Measurements from ENCODE around the gene MARVELD2.
"Not testable (repeated sequence)": the region's sequence is repeated elsewhere in the genome, so short reads cannot be mapped to it uniquely, and the experiment has no call there.

Gene MARVELD2

DNA sequence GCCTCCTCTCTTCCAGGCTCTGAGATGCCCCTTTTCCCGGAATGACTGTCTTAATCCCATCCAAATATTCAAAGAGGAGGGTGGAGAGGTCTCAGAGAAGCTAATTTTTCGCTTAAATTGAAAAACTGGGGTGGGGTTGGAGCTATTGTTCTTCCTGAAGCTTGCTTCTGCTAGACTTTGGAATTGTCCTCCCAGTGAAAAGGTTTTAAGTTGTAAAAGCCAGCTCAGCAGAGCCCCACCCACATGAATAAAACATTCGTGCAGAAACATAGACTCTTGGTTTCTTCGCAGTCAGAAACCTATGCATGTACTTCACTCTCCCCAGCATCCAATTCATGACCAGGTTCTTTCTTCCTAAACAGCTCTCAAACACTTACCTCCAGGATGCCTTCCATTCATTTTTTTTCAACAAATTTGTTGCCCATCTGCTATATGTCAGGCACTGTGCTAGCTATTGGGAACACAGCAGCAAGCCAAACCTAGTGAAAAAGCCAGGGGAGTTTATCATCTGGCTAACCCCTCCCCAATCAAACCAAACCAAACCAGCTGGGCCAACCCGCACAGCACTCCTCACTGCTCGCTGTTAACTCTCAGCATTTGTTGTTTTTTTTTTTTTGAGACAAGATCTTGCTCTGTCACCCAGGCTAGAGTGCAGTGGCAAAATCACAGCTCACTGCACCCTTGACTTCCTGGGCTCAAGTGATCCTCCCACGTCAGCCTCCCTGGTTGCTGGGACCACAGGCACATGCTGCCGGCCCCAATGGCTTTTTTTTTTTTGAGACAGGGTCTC, 39.7 kb downstream of the MARVELD2 start:
- H3K27me3 ChIP-seq (ENCODE audit: control insufficient read depth, insufficient read depth, low read length) = no peaks in the 10 kb centered on the region
- H3K4me1 ChIP-seq (ENCODE audit: control insufficient read depth, insufficient read depth, low read length) = no peaks in the 10 kb centered on the region
- no peak overlapping the region for H3K9ac ChIP-seq (ENCODE audit: low read length)
- no peak overlapping the region for H3K27ac ChIP-seq (ENCODE audit: low read depth, low read length)
- H3K4me3 ChIP-seq (ENCODE audit: low read length) = no peak overlapping the region
- no peaks in the 10 kb centered on the region for H3K36me3 ChIP-seq (ENCODE audit: control insufficient read depth, insufficient read depth, low read length)

DNA sequence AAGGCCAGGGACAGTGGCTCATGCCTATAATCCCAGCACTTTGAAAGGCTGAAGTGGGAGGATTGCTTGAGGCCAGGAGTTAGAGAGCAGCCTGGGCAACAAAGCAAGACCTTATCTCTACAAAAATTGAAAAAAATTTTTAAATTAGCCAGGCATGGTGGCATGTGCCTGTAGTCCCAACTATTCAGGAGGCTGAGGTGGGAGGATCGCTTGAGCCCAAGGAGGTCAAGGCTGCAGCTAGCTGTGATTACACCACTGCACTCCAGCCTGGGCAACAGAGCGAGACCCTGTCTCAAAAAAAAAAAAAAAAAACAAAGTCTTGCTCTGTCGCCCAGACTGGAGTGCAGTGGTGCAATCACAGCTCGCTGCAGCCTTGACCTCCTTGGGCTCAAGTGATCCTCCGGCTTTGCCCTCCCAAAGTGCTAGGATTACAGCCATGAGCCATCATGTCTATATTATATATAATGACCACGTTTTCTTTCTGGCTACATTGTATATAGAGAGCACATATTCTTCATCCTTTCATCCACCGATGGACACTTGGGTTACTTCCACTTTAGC, 40.6 kb downstream of the MARVELD2 start:
- not testable (repeated sequence) for H3K9ac ChIP-seq (ENCODE audit: low read length); H3K4me3 ChIP-seq (ENCODE audit: low read length); H3K27ac ChIP-seq (ENCODE audit: low read depth, low read length)

DNA sequence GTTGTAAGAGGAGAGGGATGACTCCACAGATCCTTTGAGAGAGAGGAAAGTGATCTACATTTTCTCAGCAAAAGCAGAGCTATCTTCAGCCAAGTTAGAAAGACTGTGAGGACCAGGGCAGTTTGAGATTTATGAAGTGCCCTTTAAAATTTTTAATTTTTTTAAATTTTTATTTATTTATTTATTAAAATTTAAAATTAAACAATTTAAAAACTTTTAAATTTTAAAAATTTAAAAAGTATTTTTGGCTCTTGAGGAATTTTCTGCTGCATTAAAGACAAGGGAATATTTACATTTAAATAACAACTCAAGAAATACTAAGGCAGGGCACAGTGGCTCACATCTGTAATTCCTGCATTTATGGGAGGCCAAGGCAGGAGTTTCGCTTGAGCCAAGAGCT, 47.3 kb downstream of the MARVELD2 start:
- Histone ChIP-seq H3K27me3 (ENCODE audit: control insufficient read depth, insufficient read depth, low read length) (no peaks in the 10 kb centered on the region), H3K4me1 (ENCODE audit: control insufficient read depth, insufficient read depth, low read length) (no peaks in the 10 kb centered on the region), H3K9ac (ENCODE audit: low read length) (no peak overlapping the region), H3K27ac (ENCODE audit: low read depth, low read length) (no peak overlapping the region), H3K36me3 (ENCODE audit: control insufficient read depth, insufficient read depth, low read length) (no peaks in the 10 kb centered on the region), H3K4me3 (ENCODE audit: low read length) (no peak overlapping the region)

More for the DNA sequence above, 40.6 kb downstream of the MARVELD2 start:
- not testable (repeated sequence) for H3K4me1 ChIP-seq (ENCODE audit: control insufficient read depth, insufficient read depth, low read length); H3K27me3 ChIP-seq (ENCODE audit: control insufficient read depth, insufficient read depth, low read length); H3K36me3 ChIP-seq (ENCODE audit: control insufficient read depth, insufficient read depth, low read length)

DNA sequence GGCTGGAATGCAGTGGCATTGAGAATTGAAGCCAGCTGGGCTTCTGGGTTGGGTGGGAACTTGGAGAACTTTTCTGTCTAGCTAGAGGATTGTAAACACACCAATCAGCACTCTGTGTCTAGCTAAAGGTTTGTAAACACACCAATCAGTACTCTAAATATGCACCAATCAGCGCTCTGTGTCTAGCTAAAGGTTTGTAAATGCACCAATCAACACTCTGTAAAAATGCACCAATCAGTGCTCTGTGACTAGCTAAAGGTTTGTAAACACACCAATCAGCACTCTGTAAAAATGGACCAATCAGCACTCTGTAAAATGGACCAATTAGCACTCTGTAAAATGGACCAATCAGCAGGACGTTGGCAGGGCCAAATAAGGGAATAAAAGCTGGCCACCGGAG, 51.5 kb downstream of the MARVELD2 start:
- not testable (repeated sequence) for H3K4me1 ChIP-seq (ENCODE audit: control insufficient read depth, insufficient read depth, low read length); H3K36me3 ChIP-seq (ENCODE audit: control insufficient read depth, insufficient read depth, low read length); H3K4me3 ChIP-seq (ENCODE audit: low read length); H3K27me3 ChIP-seq (ENCODE audit: control insufficient read depth, insufficient read depth, low read length); H3K9ac ChIP-seq (ENCODE audit: low read length); H3K27ac ChIP-seq (ENCODE audit: low read depth, low read length)

DNA sequence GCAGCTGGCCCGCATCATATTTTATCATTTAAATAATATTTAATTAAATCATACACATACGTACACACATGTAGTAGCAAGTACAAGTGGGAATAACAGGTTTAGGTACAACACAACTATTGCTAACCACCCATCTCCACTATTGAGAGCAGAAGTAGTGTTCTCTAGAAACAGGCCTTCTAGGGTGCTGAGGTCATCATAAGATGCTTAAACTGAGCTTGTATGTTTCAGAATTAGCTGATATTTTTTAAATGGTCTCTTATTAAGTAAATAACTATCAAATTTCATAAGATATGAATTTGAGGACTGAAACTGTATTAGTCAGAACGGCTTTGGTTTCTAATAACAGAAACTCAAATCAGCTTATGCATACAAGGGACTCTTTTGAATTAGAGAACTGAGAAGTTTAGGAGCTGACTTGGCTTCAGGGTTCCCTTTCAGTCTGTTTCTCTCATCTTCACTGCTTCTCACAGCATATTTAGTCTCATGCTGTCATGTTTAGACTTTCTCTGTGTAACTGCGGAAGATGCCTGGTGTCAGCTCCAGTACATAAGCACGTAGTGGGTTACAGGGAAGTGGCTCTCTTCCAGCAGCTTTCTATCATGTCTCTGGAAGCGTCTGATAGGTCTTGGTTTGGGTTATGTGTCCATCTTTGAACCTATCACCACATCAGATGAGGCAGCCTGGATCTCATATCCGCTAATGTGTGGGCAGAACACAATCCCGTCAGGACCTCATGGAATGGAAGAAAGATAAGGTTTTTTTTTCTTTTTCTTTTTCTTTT, 52.7 kb downstream of the MARVELD2 start:
- H3K27ac ChIP-seq (ENCODE audit: low read depth, low read length) = no peak overlapping the region
- no peak overlapping the region for H3K9ac ChIP-seq (ENCODE audit: low read length)
- H3K4me1 ChIP-seq (ENCODE audit: control insufficient read depth, insufficient read depth, low read length) = no peaks in the 10 kb centered on the region
- H3K36me3 ChIP-seq (ENCODE audit: control insufficient read depth, insufficient read depth, low read length) = no peaks in the 10 kb centered on the region
- no peak overlapping the region for H3K4me3 ChIP-seq (ENCODE audit: low read length)
- H3K27me3 ChIP-seq (ENCODE audit: control insufficient read depth, insufficient read depth, low read length) = no peaks in the 10 kb centered on the region

DNA sequence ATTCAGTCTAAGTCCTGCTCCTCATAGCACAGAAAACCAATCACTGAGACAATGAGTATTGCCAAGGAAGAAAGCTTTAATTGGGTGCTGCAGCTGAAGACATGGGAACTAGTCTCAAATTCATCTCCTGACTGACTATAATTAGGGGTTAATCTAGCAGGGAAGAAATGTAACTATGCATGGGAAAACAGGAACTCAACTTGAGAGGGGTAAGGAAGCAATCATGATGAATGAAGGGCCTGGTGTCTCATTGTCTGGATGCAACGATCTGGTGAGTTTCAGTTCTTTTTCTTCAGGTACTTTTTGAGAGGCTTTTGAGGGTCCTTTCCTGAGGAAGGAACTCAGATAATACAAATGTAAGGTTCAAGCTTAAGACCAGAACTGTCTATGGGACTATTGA, 53.7 kb downstream of the MARVELD2 start:
- no peaks in the 10 kb centered on the region for H3K27me3 ChIP-seq (ENCODE audit: control insufficient read depth, insufficient read depth, low read length)
- no peak overlapping the region for H3K27ac ChIP-seq (ENCODE audit: low read depth, low read length)
- no peak overlapping the region for H3K9ac ChIP-seq (ENCODE audit: low read length)
- H3K4me3 ChIP-seq (ENCODE audit: low read length) = no peak overlapping the region
- H3K36me3 ChIP-seq (ENCODE audit: control insufficient read depth, insufficient read depth, low read length) = no peaks in the 10 kb centered on the region
- H3K4me1 ChIP-seq (ENCODE audit: control insufficient read depth, insufficient read depth, low read length) = no peaks in the 10 kb centered on the region

DNA sequence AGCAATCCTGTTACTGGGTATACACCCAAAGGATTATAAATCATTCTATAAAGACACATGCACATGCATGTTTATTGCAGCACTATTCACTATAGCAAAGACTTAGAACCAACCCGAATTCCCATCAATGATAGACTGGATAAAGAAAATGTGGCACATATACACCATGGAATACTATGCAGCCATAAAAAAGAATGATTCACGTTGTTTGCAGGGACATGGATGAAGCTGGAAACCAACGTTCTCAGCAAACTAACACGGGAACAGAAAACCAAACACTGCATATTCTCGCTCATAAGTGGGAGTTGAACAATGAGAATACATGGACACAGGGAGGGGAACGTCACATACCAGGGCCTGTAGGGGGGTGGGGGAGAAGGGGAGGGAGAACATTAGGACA, 56.6 kb downstream of the MARVELD2 start:
- H3K36me3 ChIP-seq (ENCODE audit: control insufficient read depth, insufficient read depth, low read length); H3K4me1 ChIP-seq (ENCODE audit: control insufficient read depth, insufficient read depth, low read length); H3K9ac ChIP-seq (ENCODE audit: low read length); H3K4me3 ChIP-seq (ENCODE audit: low read length); H3K27ac ChIP-seq (ENCODE audit: low read depth, low read length); H3K27me3 ChIP-seq (ENCODE audit: control insufficient read depth, insufficient read depth, low read length): not testable (repeated sequence)

DNA sequence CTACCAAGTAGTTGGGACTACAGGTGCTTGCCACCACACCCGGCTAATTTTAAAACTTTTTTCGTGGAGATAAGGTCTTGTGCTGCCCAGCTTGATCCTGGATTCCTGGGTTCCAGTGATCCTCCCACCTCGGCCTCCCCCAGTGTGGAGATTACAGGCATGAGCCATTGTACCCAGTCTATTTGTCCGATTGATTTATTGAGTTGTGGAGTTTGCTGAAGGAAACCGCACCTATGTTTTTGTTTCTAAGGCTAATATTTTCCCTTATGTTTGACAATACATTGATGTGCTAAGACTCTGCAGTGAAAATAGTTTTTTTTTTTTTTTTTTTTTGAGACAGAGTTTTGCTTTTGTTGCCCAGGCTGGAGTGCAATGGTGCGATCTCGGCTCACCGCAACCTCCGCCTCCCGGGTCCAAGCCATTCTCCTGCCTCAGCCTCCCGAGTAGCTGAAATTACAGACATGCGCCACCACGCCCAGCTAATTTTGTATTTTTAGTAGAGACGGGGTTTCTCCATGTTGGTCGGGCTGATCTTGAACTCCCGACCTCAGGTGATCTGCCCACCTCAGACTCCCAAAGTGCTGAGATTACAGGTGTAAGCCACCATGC, 57.7 kb downstream of the MARVELD2 start:
- not testable (repeated sequence) for H3K4me1 ChIP-seq (ENCODE audit: control insufficient read depth, insufficient read depth, low read length); H3K9ac ChIP-seq (ENCODE audit: low read length); H3K4me3 ChIP-seq (ENCODE audit: low read length); H3K36me3 ChIP-seq (ENCODE audit: control insufficient read depth, insufficient read depth, low read length); H3K27ac ChIP-seq (ENCODE audit: low read depth, low read length); H3K27me3 ChIP-seq (ENCODE audit: control insufficient read depth, insufficient read depth, low read length)

DNA sequence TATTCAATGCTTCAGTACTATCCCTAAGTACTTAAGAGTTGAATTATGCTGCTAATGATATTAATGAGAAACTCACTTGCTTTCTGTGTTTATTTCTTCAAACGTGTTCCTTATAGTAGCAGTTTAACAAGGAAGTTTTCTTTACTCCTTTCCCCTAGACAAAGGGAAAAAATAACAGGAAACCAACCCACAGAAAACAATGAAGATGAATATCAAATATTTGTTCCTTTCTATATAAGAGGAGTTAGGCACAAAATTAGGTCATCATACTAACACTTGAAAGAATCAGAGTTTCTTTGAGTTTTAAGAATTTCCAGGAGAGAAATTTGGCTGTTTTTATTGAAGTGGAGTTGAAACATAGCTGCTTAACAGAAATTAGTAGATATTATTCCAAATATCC, 62.3 kb downstream of the MARVELD2 start:
- Histone ChIP-seq H3K27ac (ENCODE audit: low read depth, low read length) (no peak overlapping the region), H3K4me3 (ENCODE audit: low read length) (no peak overlapping the region), H3K36me3 (ENCODE audit: control insufficient read depth, insufficient read depth, low read length) (no peaks in the 10 kb centered on the region), H3K9ac (ENCODE audit: low read length) (no peak overlapping the region), H3K27me3 (ENCODE audit: control insufficient read depth, insufficient read depth, low read length) (no peaks in the 10 kb centered on the region), H3K4me1 (ENCODE audit: control insufficient read depth, insufficient read depth, low read length) (no peaks in the 10 kb centered on the region)

DNA sequence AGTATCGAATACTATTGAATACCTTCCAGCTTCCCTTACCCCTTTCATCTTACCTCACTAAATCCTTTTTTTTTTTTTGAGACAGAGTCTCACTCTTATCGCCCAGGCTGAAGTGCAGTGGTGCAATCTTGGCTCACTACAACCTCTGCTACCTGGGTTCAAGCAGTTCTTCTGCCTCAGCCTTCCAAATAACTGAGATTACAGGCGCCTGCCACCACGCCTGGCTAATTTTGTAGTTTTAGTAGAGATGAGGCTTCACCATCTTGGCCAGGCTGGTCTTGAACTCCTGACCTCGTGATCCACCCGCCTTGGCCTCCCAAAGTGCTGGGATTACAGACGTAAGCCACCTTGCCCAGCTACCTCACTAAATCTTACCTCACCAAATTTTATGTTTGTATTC, 63.4 kb downstream of the MARVELD2 start:
- not testable (repeated sequence) for H3K4me1 ChIP-seq (ENCODE audit: control insufficient read depth, insufficient read depth, low read length); H3K27ac ChIP-seq (ENCODE audit: low read depth, low read length); H3K36me3 ChIP-seq (ENCODE audit: control insufficient read depth, insufficient read depth, low read length); H3K4me3 ChIP-seq (ENCODE audit: low read length); H3K27me3 ChIP-seq (ENCODE audit: control insufficient read depth, insufficient read depth, low read length); H3K9ac ChIP-seq (ENCODE audit: low read length)

DNA sequence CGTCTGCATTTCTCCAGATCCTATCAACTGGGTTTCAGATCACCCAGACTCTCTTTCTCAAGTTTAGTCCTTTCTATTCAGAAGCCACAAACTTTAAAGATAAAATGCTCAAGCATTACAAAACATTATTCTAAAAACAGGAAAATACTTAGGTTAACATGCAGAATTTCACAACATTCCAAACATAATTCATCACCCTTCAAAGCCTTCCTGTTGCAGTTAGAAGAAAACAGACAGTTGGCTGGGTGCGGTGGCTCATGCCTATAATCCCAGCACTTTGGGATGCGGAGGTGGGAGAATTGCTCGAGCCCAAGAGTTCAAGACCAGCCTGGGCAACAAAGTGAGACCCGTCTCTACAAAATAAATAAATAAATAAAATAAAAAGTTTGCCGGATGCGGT, 70.0 kb downstream of the MARVELD2 start:
- Histone ChIP-seq H3K4me1 (ENCODE audit: control insufficient read depth, insufficient read depth, low read length) (no peaks in the 10 kb centered on the region), H3K36me3 (ENCODE audit: control insufficient read depth, insufficient read depth, low read length) (no peaks in the 10 kb centered on the region), H3K27me3 (ENCODE audit: control insufficient read depth, insufficient read depth, low read length) (no peaks in the 10 kb centered on the region), H3K4me3 (ENCODE audit: low read length) (no peak overlapping the region), H3K9ac (ENCODE audit: low read length) (no peak overlapping the region), H3K27ac (ENCODE audit: low read depth, low read length) (no peak overlapping the region)

DNA sequence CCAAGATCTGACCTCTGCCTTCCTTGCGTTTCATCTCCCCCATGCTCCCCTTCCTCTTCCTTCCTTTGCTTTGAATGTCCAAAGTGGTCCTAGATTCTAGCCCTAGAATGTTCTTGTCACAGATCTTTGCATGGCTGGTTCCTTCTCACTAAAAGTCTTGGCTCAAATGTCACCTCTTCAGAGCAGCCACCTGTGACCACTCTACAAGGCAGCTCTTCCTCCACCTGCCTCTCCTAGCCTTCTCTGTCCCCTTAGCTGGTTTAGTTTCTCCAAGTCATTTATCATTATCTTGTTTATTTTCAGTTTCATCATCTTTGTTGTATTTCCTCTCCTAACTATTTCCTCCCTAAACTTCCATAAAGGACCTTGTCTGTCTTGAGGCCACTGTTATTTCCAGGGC, 70.6 kb downstream of the MARVELD2 start:
- Histone ChIP-seq H3K27ac (ENCODE audit: low read depth, low read length) (no peak overlapping the region), H3K36me3 (ENCODE audit: control insufficient read depth, insufficient read depth, low read length) (no peaks in the 10 kb centered on the region), H3K27me3 (ENCODE audit: control insufficient read depth, insufficient read depth, low read length) (no peaks in the 10 kb centered on the region), H3K4me3 (ENCODE audit: low read length) (no peak overlapping the region), H3K9ac (ENCODE audit: low read length) (no peak overlapping the region), H3K4me1 (ENCODE audit: control insufficient read depth, insufficient read depth, low read length) (no peaks in the 10 kb centered on the region)
